Right lobe of liver (tissue), 6 donors: Measurements from ENCODE around the gene PEAK1. TPM values are rescaled to one million over a fixed set of nuclear protein-coding genes. Genes with fewer than 3 reads are reported as not detected.

ENCODE experiments used
- ATAC-seq, 4 donors: fragments of 200-7000 bp; cut with Tn5 transposase; one replicate each; pipeline ENCODE4 v1.9.1; 2020; ENCODE audit warnings: mild to moderate bottlenecking in 4 of 4, moderate library complexity in 4 of 4
- DNase-seq, 3 donors: peaks; one replicate each; pipeline ENCODE4 v3.0.0-alpha.2; 2020
- H3K27ac ChIP-seq, 3 donors: fragments of 200-600 bp; one replicate each; pipeline ENCODE4 v1.8.0; 2022
- H3K27me3 ChIP-seq, 2 donors: fragments of 200-600 bp; one replicate each; pipeline ENCODE4 v1.8.0; 2022
- H3K36me3 ChIP-seq, 4 donors: fragments of 200-600 bp; sonication (generic) in 1 of 4; one replicate each; pipeline versions ENCODE4 v1.5.1 to v1.8.0; 2017 to 2022; ENCODE audit warnings: control low read depth in 1 of 4
- H3K4me1 ChIP-seq, 4 donors: fragments of 200-600 bp; sonication (generic) in 1 of 4; one replicate each; pipeline versions ENCODE4 v1.5.1 to v1.8.0; 2017 to 2022; ENCODE audit warnings: control low read depth in 1 of 4
- H3K4me3 ChIP-seq, 3 donors: fragments of 200-600 bp; one replicate each; pipeline ENCODE4 v1.8.0; 2022
- H3K9me3 ChIP-seq, 4 donors: fragments of 200-600 bp; sonication (generic) in 1 of 4; one replicate each; pipeline versions ENCODE4 v1.5.1 to v1.8.0; 2017 to 2022; ENCODE audit warnings: control low read depth in 1 of 4
- CTCF ChIP-seq, 4 donors: fragments of 200-600 bp in 3 of 4; fragments of 450-650 bp in 1 of 4; IDR thresholded peaks; one replicate each; pipeline versions ENCODE4 v1.5.1 to v1.8.0; 2016 to 2022; ENCODE audit warnings: antibody characterized with exemption in 4 of 4, mild to moderate bottlenecking in 2 of 4
- POLR2A ChIP-seq: fragments of 450-650 bp; IDR thresholded peaks from one replicate; pipeline ENCODE4 v1.6.1; 2017; ENCODE audit warnings: antibody characterized with exemption, mild to moderate bottlenecking
- WGBS: methylation state at CpG from one replicate; pipeline ENCODE4 v1.1.6; 2018; ENCODE audit warnings: low coverage, low lambda C conversion rate; ENCODE audit not compliant: insufficient coverage; ENCODE audit errors: missing lambda C conversion rate; 5-methylcytosine and 5-hydroxymethylcytosine counted together
- intact Hi-C, 2 donors: fragments of 100-400 bp; cut with DNase I; formaldehyde crosslinking; loops; one replicate each; pipeline versions ENCODE4 v1.11.2 to v1.14.1; 2022
- total RNA-seq, 6 experiments: library from RNA; depleted of rRNA in 2 of 6; stranded (reverse); fragments of >200 nt in 2 of 6; fragmentation: NEBNext Ultra II Directional in 3 of 6; extraction: Animal tissue kit (Norgen Biotek cat#: 25700) in 3 of 6; gene quantifications; one replicate each; pipeline versions ENCODE4 v1.1.0 to v1.2.4, GENCODE V29; 2016 to 2023
- donor health status: DM: no; HTN: yes; CAD: no.
- donor health status: DM: no; HTN: no; CAD: no.
- donor health status: DM: no; HTN: no; CAD: no.
- donor health status: DM: no; HTN: yes; CAD: no.
- donor health status: DM: no; HTN: yes; CAD: no.

PEAK1 gene
- total RNA-seq, 6 experiments from 2014 or later: 5.9 to 18.4 (median 10.1) TPM

DNA sequence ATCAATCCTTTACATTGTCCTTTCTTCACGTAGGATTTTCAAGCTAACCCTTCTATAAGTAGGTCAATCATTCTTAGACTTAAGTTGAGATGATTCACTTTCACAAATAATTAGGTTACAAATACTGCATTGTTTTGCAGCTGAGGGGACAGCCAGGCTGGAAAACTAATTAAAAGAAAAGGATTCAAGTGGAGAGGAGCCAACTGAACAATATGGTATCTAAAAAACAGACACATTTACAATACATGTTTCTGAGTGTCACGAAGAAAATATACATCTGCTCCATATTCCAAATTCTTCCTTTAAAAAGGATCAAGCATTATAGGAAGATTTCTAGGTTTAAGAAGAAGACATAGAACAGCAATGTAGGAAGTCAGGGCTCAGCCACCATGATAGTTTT, 70.2 kb downstream of the PEAK1 start:
- TF ChIP-seq POLR2A: no peak
- TF ChIP-seq CTCF (IDR thresholded peaks at IDR 0.05): no peak
- Histone ChIP-seq H3K4me1 (peaks cover 0 to 7% (median 0%) of the 10 kb centered on the region in 4 donors), H3K27me3 (no peaks in the 10 kb centered on the region), H3K36me3 (no peaks in the 10 kb centered on the region), H3K4me3 (no peak overlapping the region), H3K9me3 (no peaks in the 10 kb centered on the region), H3K27ac (no peak overlapping the region)
- WGBS: 91% methylated on average over 2 of the region's 2 CpGs
- ATAC-seq: no peak
- DNase-seq: no peak
- intact Hi-C loops: no loop called here

GRCh38 chr15:77348511-77348910, 71.4 kb downstream of the PEAK1 start:
- H3K27ac ChIP-seq: no peak overlapping the region
- WGBS: 92% methylated on average over 4 of the region's 4 CpGs

GRCh38 chr15:77347197-77347596, 72.7 kb downstream of the PEAK1 start:
- DNase-seq: no peak
- intact Hi-C loops: no loop called here
- Histone ChIP-seq H3K27me3 (no peaks in the 10 kb centered on the region), H3K4me3 (no peak overlapping the region), H3K9me3 (no peaks in the 10 kb centered on the region), H3K4me1 (no peaks in the 10 kb centered on the region), H3K27ac (no peak overlapping the region), H3K36me3 (no peaks in the 10 kb centered on the region)
- ATAC-seq: no peak
- WGBS: 52% methylated on average over 4 of the region's 4 CpGs
- TF ChIP-seq POLR2A: no peak
- TF ChIP-seq CTCF (IDR thresholded peaks at IDR 0.05): no peak

More at GRCh38 chr15:77348511-77348910, 71.4 kb downstream of the PEAK1 start:
- ATAC-seq (no peak), DNase-seq (no peak)
- Histone ChIP-seq H3K4me1 (peaks cover 0 to 7% (median 0%) of the 10 kb centered on the region in 4 donors), H3K36me3 (no peaks in the 10 kb centered on the region), H3K4me3 (no peak overlapping the region), H3K9me3 (no peaks in the 10 kb centered on the region), H3K27me3 (no peaks in the 10 kb centered on the region)
- intact Hi-C loops: no loop called here
- TF ChIP-seq CTCF (IDR thresholded peaks at IDR 0.05) (no peak), POLR2A (no peak)

DNA sequence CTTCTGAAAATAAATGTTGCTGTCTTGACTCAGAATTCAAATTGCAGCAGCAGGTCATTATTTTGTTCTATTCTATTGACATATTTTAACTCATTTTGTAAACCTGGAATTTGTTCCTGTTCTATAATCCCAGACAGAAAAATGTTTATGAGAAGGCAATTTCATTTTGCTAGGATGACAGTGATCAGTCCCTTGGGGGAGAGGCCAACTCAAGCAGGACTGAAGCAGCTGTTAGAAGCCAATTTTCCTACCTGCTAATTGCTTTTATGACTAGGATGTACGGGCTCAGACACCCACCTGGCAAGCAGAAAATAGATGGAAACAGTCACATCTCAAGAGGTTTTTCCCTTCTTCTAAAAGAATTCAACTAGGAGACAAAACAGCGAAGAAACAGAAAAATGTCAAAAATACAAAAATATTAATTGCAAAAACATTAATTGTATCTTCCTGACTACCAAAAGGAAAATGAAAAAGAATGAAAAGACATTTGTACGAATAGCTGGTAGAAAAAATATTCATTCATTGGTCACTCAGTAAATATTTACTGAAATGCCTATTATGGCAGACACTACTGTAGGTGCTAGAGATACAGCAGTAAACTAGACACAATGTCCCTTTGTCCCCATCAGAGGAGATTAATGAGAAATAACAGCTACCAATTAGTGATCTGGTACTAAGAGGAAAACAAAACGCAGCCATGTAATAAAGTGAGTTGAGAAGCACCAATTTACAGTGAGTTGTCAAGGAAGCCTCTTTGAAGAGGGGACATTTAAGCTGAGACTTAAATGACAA, 73.5 kb downstream of the PEAK1 start:
- DNase-seq (no peak), ATAC-seq (no peak)
- no peak for TF ChIP-seq CTCF (IDR thresholded peaks at IDR 0.05)
- TF ChIP-seq POLR2A: no peak
- Histone ChIP-seq H3K36me3 (no peaks in the 10 kb centered on the region), H3K27me3 (no peaks in the 10 kb centered on the region), H3K4me1 (no peaks in the 10 kb centered on the region), H3K9me3 (no peaks in the 10 kb centered on the region), H3K4me3 (no peak overlapping the region), H3K27ac (no peak overlapping the region)
- intact Hi-C loops: no loop called here
- WGBS: 90% methylated on average over 4 of the region's 4 CpGs
